Activated CD8-positive, alpha-beta T cell treated with anti-CD3 and anti-CD28 coated beads, Interleukin-2, amount 10 ng/mL, durations not matched to agents 7 days and 5 days (primary cell): ENCODE results near the gene LGI4. TPM values are rescaled to one million over a fixed set of nuclear protein-coding genes. Genes with fewer than 3 reads are reported as not detected.
"Not testable (repeated sequence)": the region's sequence is repeated elsewhere in the genome, so short reads cannot be mapped to it uniquely, and the experiment has no call there.

ENCODE experiments used
- ATAC-seq: fragments of 150-1000 bp; cut with Tn5 transposase; one replicate; pipeline ENCODE4 v1.10.0; 2021; ENCODE audit warnings: moderate library complexity
- CTCF ChIA-PET: fragments of 350-600 bp; sonication (Branson Sonifier 250); formaldehyde crosslinking; loops from one replicate; lab custom pipeline; 2021; ENCODE audit warnings: antibody characterized with exemption; lab: Charles Lee
- POLR2A ChIA-PET: fragments of 350-600 bp; sonication (Branson Sonifier 250); formaldehyde crosslinking; loops from one replicate; lab custom pipeline; 2021; ENCODE audit warnings: antibody characterized with exemption; lab: Charles Lee
- DNase-seq: peaks from one replicate; pipeline ENCODE4 v3.0.0-alpha.2; 2020
- H3K27ac Mint-ChIP-seq: one replicate; pipeline ENCODE4 v1.8.0; 2021; ENCODE audit warnings: mild to moderate bottlenecking, mixed read lengths
- H3K27me3 Mint-ChIP-seq: one replicate; pipeline ENCODE4 v1.8.0; 2021; ENCODE audit warnings: low read depth, mixed read lengths
- H3K36me3 Mint-ChIP-seq: one replicate; pipeline ENCODE4 v1.8.0; 2021; ENCODE audit warnings: low read depth, mixed read lengths
- H3K4me1 Mint-ChIP-seq: one replicate; pipeline ENCODE4 v1.8.0; 2021; ENCODE audit warnings: low read depth, mixed read lengths
- H3K4me3 Mint-ChIP-seq: one replicate; pipeline ENCODE4 v1.8.0; 2021; ENCODE audit warnings: mild to moderate bottlenecking, mixed read lengths
- H3K9me3 Mint-ChIP-seq: one replicate; pipeline ENCODE4 v1.8.0; 2022; ENCODE audit warnings: mixed read lengths; ENCODE audit not compliant: insufficient read depth
- total RNA-seq, 2 experiments: library from RNA; stranded (reverse); gene quantifications; one replicate each; pipeline ENCODE4 v1.2.3, GENCODE V29; 2021

LGI4 gene
- total RNA-seq, 2 experiments from 2014 or later, result 0.13 TPM

- Mint-ChIP-seq H3K36me3 (peaks cover 2% of the 10 kb centered on the region), H3K27ac (no peak overlapping the region), H3K27me3 (no peaks in the 10 kb centered on the region), H3K4me3 (no peak overlapping the region), H3K9me3 (peaks cover 5% of the 10 kb centered on the region), H3K4me1 (peaks cover 4% of the 10 kb centered on the region)
- DNase-seq (no peak), ATAC-seq (no peak)
- CTCF ChIA-PET, result no interaction called here
- POLR2A ChIA-PET, result no interaction called here
Observed at GRCh38 chr19:35109395-35110112, 25.3 kb downstream of the LGI4 start.

DNA sequence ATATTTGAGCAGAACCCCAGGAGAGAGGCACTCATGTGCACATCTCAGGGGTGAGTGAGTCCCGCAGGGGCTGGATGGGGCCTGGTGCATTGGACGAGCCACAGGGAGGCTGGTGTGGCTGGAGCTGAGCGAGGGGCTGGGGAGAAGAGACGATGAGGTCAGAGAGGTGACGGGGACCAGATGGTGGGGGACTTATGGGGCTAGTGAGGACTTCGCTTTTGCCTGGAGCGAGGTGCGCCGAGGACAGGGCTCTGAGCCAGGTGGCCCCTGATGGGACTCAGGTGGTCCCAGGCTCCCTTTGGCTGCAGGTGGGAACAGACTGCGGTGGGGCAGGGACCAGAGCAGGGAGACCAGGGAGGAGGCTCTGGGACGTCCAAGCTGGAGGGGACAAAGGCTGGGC lies 26.1 kb downstream of the LGI4 start:
- ChIA-PET POLR2A (no interaction called here), CTCF (interaction anchor here (1.2 kb wide), 1 partner anchor 42 kb away, joined by 3 read pairs; no protein-coding TSS in a partner anchor)
- Mint-ChIP-seq H3K36me3 (peaks cover 2% of the 10 kb centered on the region), H3K4me3 (no peak overlapping the region), H3K9me3 (peaks cover 5% of the 10 kb centered on the region), H3K4me1 (peaks cover 2% of the 10 kb centered on the region), H3K27ac (no peak overlapping the region), H3K27me3 (no peaks in the 10 kb centered on the region)
- ATAC-seq, result no peak
- DNase-seq, result no peak

DNA sequence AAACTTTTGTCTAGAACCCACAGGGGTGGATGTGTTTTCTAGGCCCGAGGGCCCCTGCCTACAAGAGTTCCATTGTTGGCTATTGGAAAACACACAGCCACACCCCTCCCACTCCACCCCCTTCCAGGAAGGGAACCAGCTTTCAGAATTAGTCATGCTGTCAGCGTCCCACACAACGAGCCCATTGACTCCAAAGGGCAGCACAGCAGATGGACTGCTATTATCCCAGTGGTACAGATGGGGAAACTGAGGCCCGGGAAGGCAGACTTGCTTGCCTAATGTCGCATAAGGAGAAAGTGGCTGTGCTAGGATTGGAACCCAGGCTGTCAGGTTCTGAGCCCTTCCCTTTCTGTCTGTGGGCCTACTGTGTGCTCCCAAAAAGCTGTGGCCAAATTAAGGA lies 27.3 kb downstream of the LGI4 start:
- ChIA-PET POLR2A (no interaction called here), CTCF (interaction anchor here (1.2 kb wide), 1 partner anchor 41 kb away, joined by 3 read pairs; no protein-coding TSS in a partner anchor)
- DNase-seq, result no peak
- peaks cover 2% of the 10 kb centered on the region for H3K36me3 Mint-ChIP-seq
- H3K4me1 Mint-ChIP-seq, result peaks cover 2% of the 10 kb centered on the region
- no peak overlapping the region for H3K4me3 Mint-ChIP-seq
- no peaks in the 10 kb centered on the region for H3K27me3 Mint-ChIP-seq
- peaks cover 5% of the 10 kb centered on the region for H3K9me3 Mint-ChIP-seq
- ATAC-seq, result no peak
- H3K27ac Mint-ChIP-seq, result no peak overlapping the region

DNA sequence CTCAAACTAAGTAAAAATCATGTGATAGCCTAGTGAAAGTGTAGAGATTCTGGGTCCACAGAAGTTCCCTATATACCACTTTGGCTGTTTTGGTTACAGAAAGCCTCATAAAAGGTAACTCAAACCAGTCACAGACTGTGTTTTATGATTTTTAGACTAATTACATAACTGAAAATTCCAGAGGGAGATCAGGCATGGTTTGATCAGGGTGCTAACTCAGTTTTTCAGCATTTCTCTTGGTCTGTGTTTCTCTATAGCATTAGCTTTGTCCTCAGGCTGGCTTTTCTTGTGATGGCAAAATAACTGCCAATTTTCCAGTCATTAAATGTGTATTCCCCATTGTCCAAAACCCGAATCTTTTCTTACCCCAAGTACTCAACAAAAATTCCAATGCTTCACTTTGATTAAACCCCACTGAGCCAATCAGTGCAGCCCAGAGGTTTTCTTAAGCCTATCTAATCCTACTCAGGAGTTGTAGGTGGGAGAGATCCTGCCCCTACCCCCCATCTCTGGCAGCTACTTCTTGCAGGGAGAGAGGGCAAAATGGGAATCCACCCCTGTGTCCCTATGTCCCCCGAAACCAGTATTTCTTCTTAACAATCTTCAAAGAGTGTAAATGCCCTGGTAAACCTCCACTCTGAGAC lies 27.8 kb downstream of the LGI4 start:
- Mint-ChIP-seq H3K4me3 (no peak overlapping the region), H3K4me1 (peaks cover 2% of the 10 kb centered on the region), H3K9me3 (peaks cover 5% of the 10 kb centered on the region), H3K36me3 (peaks cover 2% of the 10 kb centered on the region), H3K27ac (no peak overlapping the region), H3K27me3 (no peaks in the 10 kb centered on the region)
- ChIA-PET CTCF (interaction anchor here (0.8 kb wide), 1 partner anchor 40 kb away, joined by 4 read pairs; no protein-coding TSS in a partner anchor), POLR2A (no interaction called here)
- DNase-seq (no peak), ATAC-seq (no peak)

- peaks cover 5% of the 10 kb centered on the region for H3K9me3 Mint-ChIP-seq
- POLR2A ChIA-PET, result no interaction called here
- CTCF ChIA-PET, result interaction anchor here (0.8 kb wide), 1 partner anchor 39 kb away, joined by 4 read pairs; no protein-coding TSS in a partner anchor
- H3K27ac Mint-ChIP-seq, result no peak overlapping the region
- no peaks in the 10 kb centered on the region for H3K27me3 Mint-ChIP-seq
- peaks cover 2% of the 10 kb centered on the region for H3K4me1 Mint-ChIP-seq
- ATAC-seq, result no peak
- no peak for DNase-seq
- peaks cover 2% of the 10 kb centered on the region for H3K36me3 Mint-ChIP-seq
- no peak overlapping the region for H3K4me3 Mint-ChIP-seq
Observed at GRCh38 chr19:35106291-35106583, 28.6 kb downstream of the LGI4 start.

DNA sequence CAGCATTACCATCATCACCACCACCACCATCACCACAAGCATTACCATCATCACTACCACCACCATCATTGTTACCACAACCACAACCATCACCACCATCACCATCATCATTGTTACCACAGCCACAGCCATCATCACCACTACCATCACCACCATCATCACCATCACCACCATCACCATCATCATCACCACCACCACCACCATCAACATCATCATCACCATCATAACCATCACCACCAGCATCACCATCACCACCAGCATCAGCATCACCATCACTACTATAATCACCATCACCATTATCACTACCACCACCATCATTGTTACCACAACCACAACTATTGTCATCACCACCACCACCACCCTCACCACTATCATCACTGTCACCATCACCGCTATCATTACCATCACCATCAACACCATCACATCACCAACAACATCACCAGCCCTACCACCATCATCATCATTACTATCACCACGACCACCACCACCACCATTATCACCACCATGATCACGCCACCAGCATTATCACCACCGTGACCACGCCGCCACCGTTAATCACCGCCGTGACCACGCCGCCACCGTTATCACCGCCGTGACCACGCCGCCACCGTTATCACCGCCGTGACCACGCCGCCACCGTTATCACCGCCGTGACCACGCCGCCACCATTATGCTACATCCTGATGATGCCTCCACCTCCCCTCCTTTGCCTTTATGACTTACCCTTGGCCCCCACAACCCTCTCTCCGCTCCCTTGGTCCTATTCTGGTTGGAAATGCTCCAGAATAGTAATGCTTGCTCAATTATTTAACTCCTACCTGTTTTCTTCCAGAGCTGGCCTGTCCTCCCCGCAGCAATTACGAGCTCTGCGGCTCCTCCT lies 29.2 kb downstream of the LGI4 start:
- DNase-seq (no peak), ATAC-seq (no peak)
- Mint-ChIP-seq H3K27me3 (no peaks in the 10 kb centered on the region), H3K4me1 (peaks cover 2% of the 10 kb centered on the region), H3K4me3 (no peak overlapping the region), H3K27ac (no peak overlapping the region), H3K9me3 (peaks cover 5% of the 10 kb centered on the region), H3K36me3 (peaks cover 2% of the 10 kb centered on the region)
- ChIA-PET POLR2A (no interaction called here), CTCF (interaction anchor here (0.8 kb wide), 1 partner anchor 39 kb away, joined by 4 read pairs; no protein-coding TSS in a partner anchor)

DNA sequence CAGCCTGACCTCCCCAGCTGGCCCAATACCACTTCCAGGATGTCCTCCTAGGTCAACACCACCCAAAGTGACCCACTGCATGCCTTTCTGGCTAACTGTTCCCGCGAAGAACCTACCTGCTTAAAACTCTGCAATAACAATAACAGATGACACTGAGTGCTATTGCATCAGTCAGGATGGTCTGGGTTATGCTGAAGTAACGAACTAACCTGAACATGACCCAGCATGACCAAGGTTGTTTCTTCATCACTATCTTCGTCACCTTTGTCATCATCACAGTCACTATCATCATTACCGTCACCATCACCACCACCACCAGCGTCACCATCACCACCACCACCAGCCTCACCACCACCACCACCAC lies 29.8 kb downstream of the LGI4 start:
- ChIA-PET CTCF (no interaction called here), POLR2A (no interaction called here)
- ATAC-seq, result no peak
- peaks cover 2% of the 10 kb centered on the region for H3K36me3 Mint-ChIP-seq
- H3K27ac Mint-ChIP-seq, result no peak overlapping the region
- no peak overlapping the region for H3K4me3 Mint-ChIP-seq
- no peak for DNase-seq
- H3K27me3 Mint-ChIP-seq, result no peaks in the 10 kb centered on the region
- peaks cover 2% of the 10 kb centered on the region for H3K4me1 Mint-ChIP-seq
- H3K9me3 Mint-ChIP-seq, result peaks cover 5% of the 10 kb centered on the region

DNA sequence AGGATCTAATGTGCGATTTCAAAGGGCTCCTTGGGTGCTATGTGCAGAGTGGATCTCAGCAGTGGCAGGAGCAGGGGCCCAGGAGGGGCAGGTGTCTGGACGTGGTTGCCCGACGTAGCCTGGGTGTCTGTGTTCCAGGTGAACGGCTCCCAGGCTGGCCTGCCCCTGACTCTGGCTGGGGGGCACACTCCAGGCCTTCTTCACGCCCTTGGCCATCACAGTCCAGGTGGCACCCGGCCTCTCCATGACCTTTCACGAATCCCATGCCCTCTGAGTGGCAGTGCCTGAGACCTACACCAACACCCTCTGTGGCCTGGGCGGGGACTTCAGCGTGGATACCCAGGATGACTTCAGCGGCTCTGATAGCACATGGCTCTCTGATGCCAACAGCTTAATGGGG lies 30.5 kb downstream of the LGI4 start:
- CTCF ChIA-PET, result no interaction called here
- POLR2A ChIA-PET, result no interaction called here
- Mint-ChIP-seq H3K36me3 (peaks cover 2% of the 10 kb centered on the region), H3K4me1 (peaks cover 2% of the 10 kb centered on the region), H3K27ac (no peak overlapping the region), H3K4me3 (no peak overlapping the region), H3K27me3 (no peaks in the 10 kb centered on the region), H3K9me3 (peaks cover 5% of the 10 kb centered on the region)
- DNase-seq, result no peak
- ATAC-seq, result no peak

GRCh38 chr19:35103614-35104013 lies 31.2 kb downstream of the LGI4 start:
- H3K4me1 Mint-ChIP-seq, POLR2A ChIA-PET, H3K36me3 Mint-ChIP-seq, H3K27me3 Mint-ChIP-seq, H3K27ac Mint-ChIP-seq, H3K4me3 Mint-ChIP-seq, ATAC-seq, H3K9me3 Mint-ChIP-seq, DNase-seq, CTCF ChIA-PET: not testable (repeated sequence)

DNA sequence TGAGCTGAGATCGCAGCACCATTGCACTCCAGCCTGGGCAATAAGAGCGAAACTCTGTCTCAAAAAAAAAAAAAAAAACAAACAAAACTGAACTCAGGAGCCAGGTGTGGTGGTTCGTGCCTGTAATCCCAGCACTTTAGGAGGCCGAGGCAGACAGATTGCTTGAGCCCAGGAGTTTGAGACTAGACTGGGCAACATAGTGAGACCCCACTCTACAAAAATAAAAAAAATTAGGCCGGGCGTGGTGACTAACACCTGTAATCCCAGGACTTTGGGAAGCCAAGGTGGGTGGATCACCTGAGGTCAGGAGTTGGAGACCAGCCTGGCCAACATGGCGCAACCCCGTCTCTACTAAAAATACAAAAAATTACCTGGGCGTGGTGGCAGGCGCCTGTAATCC lies 32.9 kb downstream of the LGI4 start:
- H3K27me3 Mint-ChIP-seq, DNase-seq, ATAC-seq, H3K4me1 Mint-ChIP-seq, H3K36me3 Mint-ChIP-seq, CTCF ChIA-PET, H3K9me3 Mint-ChIP-seq, H3K4me3 Mint-ChIP-seq, POLR2A ChIA-PET, H3K27ac Mint-ChIP-seq: not testable (repeated sequence)

DNA sequence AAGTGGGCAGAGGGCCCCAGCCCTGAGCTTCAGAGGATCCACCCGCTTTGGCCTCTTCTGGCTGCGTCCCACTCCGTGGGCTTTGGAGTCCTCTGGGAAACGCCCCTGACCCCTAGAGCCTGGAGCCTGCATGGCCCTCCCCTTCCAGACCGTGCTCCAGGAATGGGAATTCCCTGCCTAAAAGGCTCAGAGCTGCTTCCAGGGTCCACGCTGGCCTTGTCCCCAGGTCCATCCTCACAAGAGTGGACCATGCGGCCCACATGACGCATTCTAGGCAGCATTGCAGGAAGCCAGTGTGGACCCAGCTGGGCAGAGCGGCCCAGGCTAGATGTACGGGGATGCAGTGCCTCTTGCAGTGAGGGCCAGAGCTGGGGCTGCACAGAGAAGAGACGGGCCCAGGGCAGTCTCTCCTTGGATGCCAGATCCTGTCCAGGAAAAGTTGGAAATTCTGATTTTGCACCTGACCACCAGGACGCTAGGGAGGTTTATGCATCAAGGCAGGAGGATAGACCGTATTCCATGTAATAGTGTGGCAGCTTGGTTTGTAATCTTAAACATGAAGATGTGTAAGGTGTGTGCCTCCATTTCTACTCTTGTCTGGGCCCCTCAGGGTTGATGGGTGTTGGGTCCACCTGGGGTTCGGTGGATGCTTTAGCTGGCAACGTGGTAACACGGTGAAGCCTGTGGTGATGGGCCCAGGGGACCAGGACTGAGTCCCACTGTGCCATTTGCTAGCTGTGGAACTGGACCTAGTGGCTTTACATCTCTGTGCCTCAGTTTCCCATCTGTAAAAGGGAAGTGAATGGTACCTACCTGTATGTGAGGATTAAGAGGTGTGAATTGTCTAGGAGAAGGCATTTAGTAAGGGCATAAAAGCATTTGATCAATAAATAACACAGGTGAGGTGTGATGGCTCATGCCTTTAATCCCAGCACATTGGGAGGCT lies 34.0 kb downstream of the LGI4 start:
- ATAC-seq (no peak), DNase-seq (no peak)
- CTCF ChIA-PET, result interaction anchor here (1.5 kb wide), 1 partner anchor 34 kb away, joined by 3 read pairs; no protein-coding TSS in a partner anchor
- H3K27me3 Mint-ChIP-seq, result no peaks in the 10 kb centered on the region
- H3K27ac Mint-ChIP-seq, result no peak overlapping the region
- no peak overlapping the region for H3K4me3 Mint-ChIP-seq
- no peaks in the 10 kb centered on the region for H3K9me3 Mint-ChIP-seq
- H3K36me3 Mint-ChIP-seq, result no peaks in the 10 kb centered on the region
- POLR2A ChIA-PET, result no interaction called here
- H3K4me1 Mint-ChIP-seq, result no peaks in the 10 kb centered on the region
